Nephron progenitor cell (in vitro differentiated cells): ENCODE measurements around the gene LMNB1.

Experiments used
- DNase-seq: peaks from one replicate; pipeline ENCODE4 v3.0.0; 2021
- H3K27ac Mint-ChIP-seq: 2 replicates; pipeline ENCODE4 v1.8.0; 2021; ENCODE audit warnings: mild to moderate bottlenecking, moderate library complexity, mixed read lengths
- H3K27me3 Mint-ChIP-seq: 2 replicates; pipeline ENCODE4 v1.8.0; 2021; ENCODE audit warnings: mild to moderate bottlenecking, low read depth, mixed read lengths; ENCODE audit not compliant: poor library complexity
- H3K36me3 Mint-ChIP-seq: 2 replicates; pipeline ENCODE4 v1.8.0; 2021; ENCODE audit warnings: low read depth, mixed read lengths
- H3K4me1 Mint-ChIP-seq: 2 replicates; pipeline ENCODE4 v1.8.0; 2021; ENCODE audit warnings: mixed read lengths
- H3K4me3 Mint-ChIP-seq: 2 replicates; pipeline ENCODE4 v1.8.0; 2021; ENCODE audit warnings: mild to moderate bottlenecking, moderate library complexity, mixed read lengths
- H3K9me3 Mint-ChIP-seq: 2 replicates; pipeline ENCODE4 v1.8.0; 2021; ENCODE audit warnings: mild to moderate bottlenecking, moderate library complexity, mixed read lengths
- TF ChIP-seq, protein P1 (sequence below): fragments of 200-600 bp; sonication (generic); IDR thresholded peaks from 2 replicates; pipeline ENCODE4 v1.5.0; 2021; ENCODE audit warnings: antibody characterized with exemption

LMNB1 gene

DNA sequence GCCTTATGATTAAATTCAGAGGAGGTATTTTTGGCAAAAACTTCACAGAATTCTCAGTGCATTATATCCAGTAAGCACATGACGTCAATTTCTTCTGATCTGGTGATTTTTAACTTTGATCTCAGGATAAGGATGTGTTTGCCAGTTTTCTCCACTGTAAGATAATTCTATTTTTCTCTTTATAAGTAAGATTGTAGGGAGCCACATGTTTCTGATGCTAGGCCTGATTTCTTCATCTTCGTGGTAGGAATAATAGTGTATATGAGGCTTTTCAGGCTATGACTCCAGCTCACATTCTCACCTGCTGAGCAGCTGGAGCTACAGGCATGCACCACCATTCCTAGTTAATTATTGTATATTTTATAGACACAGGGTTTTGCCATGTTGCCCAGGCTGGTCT is 32.1 kb upstream of the LMNB1 start:
- no peak overlapping the region for H3K4me3 Mint-ChIP-seq
- peak overlapping the region; percentile 78 for H3K27ac Mint-ChIP-seq
- no peaks in the 10 kb centered on the region for H3K36me3 Mint-ChIP-seq
- TF ChIP-seq, protein P1, sequence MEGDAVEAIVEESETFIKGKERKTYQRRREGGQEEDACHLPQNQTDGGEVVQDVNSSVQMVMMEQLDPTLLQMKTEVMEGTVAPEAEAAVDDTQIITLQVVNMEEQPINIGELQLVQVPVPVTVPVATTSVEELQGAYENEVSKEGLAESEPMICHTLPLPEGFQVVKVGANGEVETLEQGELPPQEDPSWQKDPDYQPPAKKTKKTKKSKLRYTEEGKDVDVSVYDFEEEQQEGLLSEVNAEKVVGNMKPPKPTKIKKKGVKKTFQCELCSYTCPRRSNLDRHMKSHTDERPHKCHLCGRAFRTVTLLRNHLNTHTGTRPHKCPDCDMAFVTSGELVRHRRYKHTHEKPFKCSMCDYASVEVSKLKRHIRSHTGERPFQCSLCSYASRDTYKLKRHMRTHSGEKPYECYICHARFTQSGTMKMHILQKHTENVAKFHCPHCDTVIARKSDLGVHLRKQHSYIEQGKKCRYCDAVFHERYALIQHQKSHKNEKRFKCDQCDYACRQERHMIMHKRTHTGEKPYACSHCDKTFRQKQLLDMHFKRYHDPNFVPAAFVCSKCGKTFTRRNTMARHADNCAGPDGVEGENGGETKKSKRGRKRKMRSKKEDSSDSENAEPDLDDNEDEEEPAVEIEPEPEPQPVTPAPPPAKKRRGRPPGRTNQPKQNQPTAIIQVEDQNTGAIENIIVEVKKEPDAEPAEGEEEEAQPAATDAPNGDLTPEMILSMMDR = no peak
- DNase-seq = no peak
- H3K4me1 Mint-ChIP-seq = peaks cover 38% of the 10 kb centered on the region
- H3K9me3 Mint-ChIP-seq = no peaks in the 10 kb centered on the region
- peaks cover 4% of the 10 kb centered on the region for H3K27me3 Mint-ChIP-seq

DNA sequence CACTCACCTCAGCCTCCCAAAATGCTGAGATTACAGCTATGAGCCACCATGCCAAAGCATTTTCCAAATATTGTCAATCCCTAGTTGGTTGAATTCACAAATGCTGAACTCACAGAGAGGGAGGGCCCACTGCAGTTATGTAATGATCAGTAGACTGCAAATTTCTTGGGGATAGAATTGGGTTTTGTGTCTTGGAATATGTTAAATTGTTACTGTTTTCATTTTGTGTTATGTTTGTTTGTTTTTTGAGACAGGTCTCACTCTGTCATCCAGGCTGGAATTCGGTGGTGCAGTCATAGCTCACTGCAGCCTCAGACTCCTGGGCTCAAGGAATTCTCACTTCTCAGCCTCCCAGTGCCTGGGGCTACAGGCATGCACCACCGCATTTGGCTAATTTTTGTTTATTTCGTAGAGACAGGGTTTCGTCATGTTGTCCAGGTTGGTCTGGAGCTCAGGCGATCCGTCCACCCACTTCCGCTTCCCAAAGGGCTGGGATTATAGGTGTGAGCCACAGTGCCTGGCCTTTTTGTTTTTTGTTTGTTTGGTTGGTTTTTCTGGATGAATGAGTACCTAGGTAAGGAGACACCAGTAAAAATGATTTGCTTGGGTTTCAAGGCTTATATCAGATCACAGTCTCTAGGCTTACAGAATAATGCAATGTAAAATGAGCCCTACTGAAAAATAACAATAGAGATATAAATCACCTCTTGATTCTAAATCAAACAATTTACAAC is 31.5 kb upstream of the LMNB1 start:
- H3K4me1 Mint-ChIP-seq = peaks cover 38% of the 10 kb centered on the region
- TF ChIP-seq, protein P1 = no peak
- no peaks in the 10 kb centered on the region for H3K9me3 Mint-ChIP-seq
- DNase-seq = peak; percentile 8
- H3K36me3 Mint-ChIP-seq = no peaks in the 10 kb centered on the region
- peaks cover 4% of the 10 kb centered on the region for H3K27me3 Mint-ChIP-seq
- H3K27ac Mint-ChIP-seq = peak overlapping the region; percentile 78
- no peak overlapping the region for H3K4me3 Mint-ChIP-seq

DNA sequence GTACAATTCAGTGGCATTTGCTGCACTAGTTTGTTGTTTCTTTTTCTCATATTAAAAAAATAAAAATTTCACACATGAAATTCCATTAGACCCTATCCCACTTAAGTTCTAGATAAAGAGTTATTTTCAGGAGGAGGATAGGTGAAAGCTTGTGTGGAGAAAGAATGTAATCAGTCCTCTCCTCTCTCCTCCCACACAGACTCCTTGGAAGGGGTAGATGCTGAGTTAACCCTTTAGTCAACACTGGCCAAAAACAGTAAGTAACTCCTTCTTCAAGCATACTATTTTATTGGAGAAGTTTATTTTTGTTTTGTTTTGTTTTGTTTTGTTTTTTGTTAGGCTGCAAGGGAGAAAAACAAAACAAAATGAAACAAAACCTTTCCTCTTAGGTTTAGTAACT is 30.6 kb upstream of the LMNB1 start:
- H3K27ac Mint-ChIP-seq = peak overlapping the region; percentile 81
- H3K4me1 Mint-ChIP-seq = peaks cover 38% of the 10 kb centered on the region
- H3K9me3 Mint-ChIP-seq = no peaks in the 10 kb centered on the region
- no peaks in the 10 kb centered on the region for H3K36me3 Mint-ChIP-seq
- H3K4me3 Mint-ChIP-seq = no peak overlapping the region
- TF ChIP-seq, protein P1 = no peak
- H3K27me3 Mint-ChIP-seq = peaks cover 4% of the 10 kb centered on the region
- no peak for DNase-seq

DNA sequence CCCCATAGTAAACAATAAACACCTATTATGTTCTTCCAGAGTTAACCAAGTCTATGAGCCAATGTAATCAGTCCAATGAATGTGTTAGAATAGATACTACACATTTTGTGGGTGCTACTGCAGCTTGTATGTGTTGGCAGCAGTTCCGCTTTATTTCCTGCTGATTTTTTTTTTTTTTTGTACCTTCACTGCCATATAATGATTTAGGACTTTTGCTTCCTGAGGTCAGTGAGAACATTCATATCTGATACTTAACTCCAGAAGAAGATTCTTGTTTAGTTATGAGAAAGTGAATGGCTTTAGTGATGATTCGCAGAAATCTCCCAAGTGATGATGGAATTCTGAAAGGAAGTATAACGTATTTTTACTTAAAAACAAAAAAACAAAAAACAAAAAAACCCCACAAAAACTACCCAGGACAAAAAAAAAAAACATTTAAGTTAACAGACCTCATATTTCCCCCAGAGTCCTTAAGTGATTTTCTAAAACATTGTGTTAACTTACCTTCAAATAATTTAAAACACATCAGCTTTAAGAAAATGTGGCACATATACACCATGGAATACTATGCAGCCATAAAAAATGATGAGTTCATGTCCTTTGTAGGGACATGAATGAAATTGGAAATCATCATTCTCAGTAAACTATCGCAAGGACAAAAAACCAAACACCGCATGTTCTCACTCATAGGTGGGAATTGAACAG is 24.7 kb upstream of the LMNB1 start:
- Mint-ChIP-seq H3K4me1 (peaks cover 19% of the 10 kb centered on the region), H3K27ac (no peak overlapping the region), H3K36me3 (no peaks in the 10 kb centered on the region), H3K4me3 (no peak overlapping the region), H3K9me3 (peaks cover 4% of the 10 kb centered on the region), H3K27me3 (peaks cover 4% of the 10 kb centered on the region)
- DNase-seq = no peak
- TF ChIP-seq, protein P1 = no peak

DNA sequence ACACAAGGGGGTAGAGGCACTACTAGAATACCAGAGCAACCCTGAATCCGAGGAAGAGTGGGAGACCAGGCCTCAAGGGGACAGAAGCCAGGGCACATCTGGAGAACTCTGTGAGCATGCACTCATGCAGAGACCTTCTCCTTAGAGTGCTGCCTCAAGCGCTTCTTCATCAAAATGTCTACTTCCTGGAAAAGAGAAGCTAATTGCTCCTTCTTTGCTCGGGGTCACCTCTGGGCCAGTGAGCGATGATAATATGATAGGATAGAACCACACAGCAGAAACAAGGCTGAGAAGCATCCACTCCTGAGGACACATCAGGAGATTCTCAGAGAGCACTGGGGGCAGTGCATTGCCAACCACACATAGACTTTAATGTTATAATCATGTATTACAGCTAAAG is 23.7 kb upstream of the LMNB1 start:
- DNase-seq = no peak
- Mint-ChIP-seq H3K36me3 (no peaks in the 10 kb centered on the region), H3K4me1 (peaks cover 12% of the 10 kb centered on the region), H3K27me3 (peaks cover 3% of the 10 kb centered on the region), H3K9me3 (peaks cover 4% of the 10 kb centered on the region), H3K4me3 (no peak overlapping the region), H3K27ac (no peak overlapping the region)
- TF ChIP-seq, protein P1 = no peak
